IMR-90 (cell line): Measurements from ENCODE around the gene SLC15A2. TPM values are rescaled to one million over a fixed set of nuclear protein-coding genes. Genes with fewer than 3 reads are reported as not detected.

Experiments used
- ATAC-seq: fragments of 200-7000 bp; cut with Tn5 transposase; 2 replicates; pipeline ENCODE4 v1.9.1; 2020; ENCODE audit warnings: low read depth, mild to moderate bottlenecking, moderate library complexity
- BruUV-seq: library from RNA; stranded (reverse); fragments of 400-500 nt; replicated peaks from 2 replicates; lab custom pipeline; 2021; lab: Mats Ljungman, UMichigan
- CTCF ChIA-PET: fragments of 300-600 bp; formaldehyde crosslinking; extraction: SDS; loops from one replicate; lab custom pipeline; 2021; ENCODE audit warnings: antibody characterized with exemption; lab: Yijun Ruan, JAX
- POLR2A ChIA-PET: fragments of 300-600 bp; sonication (Branson Sonifier 250); formaldehyde crosslinking; loops from one replicate; lab custom pipeline; 2022; ENCODE audit warnings: antibody characterized with exemption; ENCODE audit not compliant: unreplicated experiment; lab: Charles Lee
- DNase-seq: peaks from one replicate; pipeline ENCODE4 v3.0.0; 2013
- H2AFZ ChIP-seq: replicated peaks from 2 replicates; pipeline ENCODE3; 2013; ENCODE audit warnings: low read length, mild to moderate bottlenecking; ENCODE audit not compliant: poor library complexity
- H2AK5ac ChIP-seq: 2 replicates; pipeline ENCODE4 v1.6.1; 2013; ENCODE audit warnings: low read depth, low read length, inconsistent platforms
- H2AK9ac ChIP-seq: replicated peaks from 2 replicates; pipeline ENCODE3; 2013; ENCODE audit warnings: mild to moderate bottlenecking, low read depth, low read length, moderate library complexity; ENCODE audit not compliant: poor library complexity
- H2BK120ac ChIP-seq: 2 replicates; pipeline ENCODE4 v1.6.1; 2013; ENCODE audit warnings: low read depth, low read length, inconsistent platforms
- H2BK15ac ChIP-seq: 3 replicates; pipeline ENCODE4 v1.6.1; 2013; ENCODE audit warnings: low read depth, low read length, inconsistent platforms
- H2BK20ac ChIP-seq: 2 replicates; pipeline ENCODE4 v1.6.1; 2013; ENCODE audit warnings: low read depth, mild to moderate bottlenecking, inconsistent platforms, low read length, moderate library complexity
- H2BK5ac ChIP-seq: 2 replicates; pipeline ENCODE4 v1.6.1; 2013; ENCODE audit warnings: mild to moderate bottlenecking, low read depth, low read length, inconsistent platforms; ENCODE audit not compliant: poor library complexity, severe bottlenecking
- H3K14ac ChIP-seq: replicated peaks from 2 replicates; pipeline ENCODE4 v1.6.1; 2013; ENCODE audit warnings: low read depth, low read length, inconsistent platforms
- H3K18ac ChIP-seq: 2 replicates; pipeline ENCODE4 v1.6.1; 2013; ENCODE audit warnings: low read depth, low read length, control low read depth
- H3K23ac ChIP-seq: 2 replicates; pipeline ENCODE4 v1.6.1; 2013; ENCODE audit warnings: low read depth, low read length, inconsistent platforms
- H3K27ac ChIP-seq: 2 replicates; pipeline ENCODE4 v1.5.1; 2013; ENCODE audit warnings: mild to moderate bottlenecking, control low read depth, low read length; ENCODE audit not compliant: insufficient read depth
- H3K27me3 ChIP-seq: 2 replicates; pipeline ENCODE4 v1.6.1; 2013; ENCODE audit warnings: low read length; ENCODE audit not compliant: control insufficient read depth, insufficient read depth
- H3K36me3 ChIP-seq: 2 replicates; pipeline ENCODE4 v1.6.1; 2013; ENCODE audit warnings: low read length, mixed read lengths; ENCODE audit not compliant: control insufficient read depth, insufficient read depth
- H3K4ac ChIP-seq: 2 replicates; pipeline ENCODE4 v1.6.1; 2013; ENCODE audit warnings: low read depth, low read length, inconsistent platforms
- H3K4me1 ChIP-seq: 2 replicates; pipeline ENCODE4 v1.6.1; 2013; ENCODE audit warnings: low read length, mixed read lengths; ENCODE audit not compliant: control insufficient read depth, insufficient read depth
- H3K4me2 ChIP-seq: 2 replicates; pipeline ENCODE4 v1.6.1; 2013; ENCODE audit warnings: low read depth, mild to moderate bottlenecking, control low read depth, low read length, moderate library complexity
- H3K4me3 ChIP-seq: 2 replicates; pipeline ENCODE4 v1.5.1; 2013; ENCODE audit warnings: low read depth, mild to moderate bottlenecking, control low read depth, low read length, moderate library complexity; ENCODE audit not compliant: insufficient read depth
- H3K56ac ChIP-seq: 2 replicates; pipeline ENCODE4 v1.6.1; 2013; ENCODE audit warnings: low read length, inconsistent platforms; ENCODE audit not compliant: insufficient read depth; ENCODE audit errors: extremely low read depth
- H3K79me1 ChIP-seq, 2 experiments: 2 replicates each; pipeline ENCODE4 v1.6.1; 2013; ENCODE audit warnings: low read length in 2 of 2, inconsistent platforms in 1 of 2, low read depth in 1 of 2
- H3K9ac ChIP-seq: 2 replicates; pipeline ENCODE4 v1.6.1; 2013; ENCODE audit warnings: low read depth, low read length, control low read depth
- H3K9me1 ChIP-seq: 2 replicates; pipeline ENCODE4 v1.6.1; 2013; ENCODE audit warnings: low read length, inconsistent platforms; ENCODE audit not compliant: insufficient read depth
- H3K9me3 ChIP-seq: 2 replicates; pipeline ENCODE4 v1.6.1; 2013; ENCODE audit warnings: low read length; ENCODE audit not compliant: control insufficient read depth, insufficient read depth
- H4K20me1 ChIP-seq: 2 replicates; pipeline ENCODE4 v1.6.1; 2013; ENCODE audit warnings: low read length, inconsistent platforms; ENCODE audit not compliant: insufficient read depth
- H4K5ac ChIP-seq: 2 replicates; pipeline ENCODE4 v1.6.1; 2013; ENCODE audit warnings: mild to moderate bottlenecking, low read depth, low read length, control low read depth
- H4K8ac ChIP-seq, 2 experiments: 2 replicates each; pipeline ENCODE4 v1.6.1; 2013; ENCODE audit warnings: low read depth in 2 of 2, low read length in 2 of 2, control low read depth in 1 of 2, inconsistent platforms in 1 of 2
- H4K91ac ChIP-seq: 2 replicates; pipeline ENCODE4 v1.6.1; 2013; ENCODE audit warnings: low read depth, low read length, inconsistent platforms; ENCODE audit not compliant: insufficient read depth
- BHLHE40 ChIP-seq: fragments of 150-350 bp; IDR thresholded peaks from 2 replicates; pipeline ENCODE4 v1.6.1; 2016; ENCODE audit warnings: mild to moderate bottlenecking, low read depth, low read length
- CEBPB ChIP-seq: IDR thresholded peaks from 2 replicates; pipeline ENCODE4 v1.6.1; 2012; ENCODE audit warnings: low read depth, low read length, improper control_type of control experiment
- CHD1 ChIP-seq: IDR thresholded peaks from 2 replicates; pipeline ENCODE4 v1.6.1; 2012; ENCODE audit warnings: low read depth, low read length, improper control_type of control experiment
- FOS ChIP-seq: fragments of 150-350 bp; IDR thresholded peaks from 2 replicates; pipeline ENCODE4 v1.6.1; 2016; ENCODE audit warnings: low read depth, low read length
- MAFK ChIP-seq: IDR thresholded peaks from 2 replicates; pipeline ENCODE4 v1.6.1; 2012; ENCODE audit warnings: low read depth, low read length, improper control_type of control experiment
- MAZ ChIP-seq: IDR thresholded peaks from 2 replicates; pipeline ENCODE4 v1.6.1; 2012; ENCODE audit warnings: low read depth, mild to moderate bottlenecking, low read length, improper control_type of control experiment, moderate library complexity, borderline replicate concordance
- MXI1 ChIP-seq: IDR thresholded peaks from 2 replicates; pipeline ENCODE4 v1.6.1; 2012; ENCODE audit warnings: low read depth, mild to moderate bottlenecking, low read length, moderate library complexity, borderline replicate concordance
- NFE2L2 ChIP-seq: fragments of 150-350 bp; IDR thresholded peaks from 2 replicates; pipeline ENCODE4 v1.6.1; 2016; ENCODE audit warnings: low read depth, mild to moderate bottlenecking, low read length
- POLR2A ChIP-seq: IDR thresholded peaks from 2 replicates; pipeline ENCODE4 v1.6.1; 2012; ENCODE audit warnings: mild to moderate bottlenecking, low read depth, low read length
- RAD21 ChIP-seq: IDR thresholded peaks from 2 replicates; pipeline ENCODE4 v1.6.1; 2012; ENCODE audit warnings: low read length, improper control_type of control experiment
- RCOR1 ChIP-seq: IDR thresholded peaks from 2 replicates; pipeline ENCODE4 v1.6.1; 2012; ENCODE audit warnings: mild to moderate bottlenecking, low read length, improper control_type of control experiment; ENCODE audit not compliant: insufficient replicate concordance
- RFX5 ChIP-seq: IDR thresholded peaks from 2 replicates; pipeline ENCODE4 v1.8.0; 2012; ENCODE audit warnings: low read depth, mild to moderate bottlenecking, low read length, moderate library complexity
- SMC3 ChIP-seq: fragments of 150-350 bp; IDR thresholded peaks from 2 replicates; pipeline ENCODE4 v1.6.1; 2016; ENCODE audit warnings: low read depth, mild to moderate bottlenecking, antibody characterized with exemption, low read length, moderate library complexity
- dilution Hi-C: fragments of 300-500 bp; cut with HindIII; formaldehyde crosslinking; loops from one replicate; pipeline ENCODE4 v1.14.3; 2018; ENCODE audit warnings: low sequenced_read_pairs; ENCODE audit not compliant: unreplicated experiment
- in situ Hi-C: fragments of 300-500 bp; cut with MboI; formaldehyde crosslinking; loops from 3 replicates; pipeline ENCODE4 v1.14.3; 2019; ENCODE audit warnings: low sequenced_read_pairs, inconsistent platforms, mixed read lengths
- intact Hi-C: fragments of 100-400 bp; cut with micrococcal nuclease; formaldehyde crosslinking; loops from 2 replicates; pipeline ENCODE4 v1.10.0; 2022
- polyA plus RNA-seq, 3 experiments: library from polyadenylated mRNA; depleted of rRNA; stranded (reverse); fragments of >200 nt; gene quantifications; 2 replicates each; pipeline ENCODE4 v1.2.3, GENCODE V29; 2012; ENCODE audit warnings: low replicate concordance in 1 of 3
- total RNA-seq: library from RNA; depleted of rRNA; stranded (reverse); fragments of >200 nt; gene quantifications from 2 replicates; pipeline ENCODE4 v1.2.3, GENCODE V29; 2012
- TF ChIP-seq, protein P1 (sequence below): fragments of 150-350 bp; IDR thresholded peaks from 2 replicates; pipeline ENCODE4 v1.6.1; 2017; ENCODE audit warnings: mild to moderate bottlenecking, antibody characterized with exemption, low read length, low read depth
- TF ChIP-seq, protein P2 (sequence below): conservative IDR thresholded peaks from 2 replicates; pipeline ENCODE4 v1.5.1; 2012; ENCODE audit warnings: mild to moderate bottlenecking, low read depth, low read length, improper control_type of control experiment
- TF ChIP-seq, protein P3 (sequence below): fragments of 150-350 bp; IDR thresholded peaks from 2 replicates; pipeline ENCODE4 v1.6.1; 2016; ENCODE audit warnings: low read depth, mild to moderate bottlenecking, low read length, moderate library complexity, borderline replicate concordance

Gene SLC15A2
- total and polyA plus RNA-seq, 2 of the 4 experiments (the other 2 are of a cell fraction) = 0.18 to 0.31 TPM

DNA sequence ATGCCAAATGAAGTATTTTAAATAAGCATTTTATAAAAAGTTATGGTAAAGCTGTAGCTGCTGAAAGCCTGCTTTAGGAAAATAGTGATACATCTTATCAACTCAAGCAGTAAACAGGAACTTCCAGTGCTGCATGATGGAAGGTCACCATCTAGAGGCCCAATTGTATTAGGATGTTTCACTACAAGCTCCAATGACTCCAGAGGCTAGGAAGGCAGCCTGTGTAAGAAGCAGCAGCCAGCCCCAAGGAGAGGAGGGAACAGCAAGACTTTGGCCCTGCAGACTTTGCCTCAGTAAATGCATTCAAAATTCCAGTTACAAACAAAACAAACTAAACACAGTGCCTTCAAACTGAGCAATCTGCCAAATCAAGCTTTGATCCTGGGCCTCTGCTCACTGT is 95.7 kb downstream of the SLC15A2 start:
- H3K27me3 ChIP-seq = no peaks in the 10 kb centered on the region; the same call in none of the 2 replicates
- no peaks in the 10 kb centered on the region for H3K36me3 ChIP-seq
- no peak overlapping the region for H3K4me2 ChIP-seq
- no peak overlapping the region for H3K23ac ChIP-seq
- CTCF ChIA-PET = interaction anchor here (0.6 to 0.8 kb wide), 2 partner anchors 108 to 472 kb away, joined by 3 to 6 read pairs; no protein-coding TSS in a partner anchor
- no peak overlapping the region for H4K8ac ChIP-seq
- intact Hi-C loops = no loop called here
- no peak overlapping the region for H3K4me3 ChIP-seq
- no peak overlapping the region for H3K56ac ChIP-seq
- no peak overlapping the region for H3K27ac ChIP-seq
- H2AFZ ChIP-seq = no peak overlapping the region
- H4K20me1 ChIP-seq = no peaks in the 10 kb centered on the region
- no TSS peak for BruUV-seq
- no peak overlapping the region for H2AK9ac ChIP-seq
- no peak overlapping the region for H2BK120ac ChIP-seq
- no peak overlapping the region for H3K4ac ChIP-seq
- no peak overlapping the region for H3K14ac ChIP-seq
- no peak overlapping the region for H2BK20ac ChIP-seq
- H2BK5ac ChIP-seq = no peak overlapping the region
- no peak overlapping the region for H4K91ac ChIP-seq
- DNase-seq (no peak), ATAC-seq (peak; percentile 56; the same call in 1 of the 2 replicates)
- no peak for TF ChIP-seq BHLHE40
- TF ChIP-seq, protein P1, sequence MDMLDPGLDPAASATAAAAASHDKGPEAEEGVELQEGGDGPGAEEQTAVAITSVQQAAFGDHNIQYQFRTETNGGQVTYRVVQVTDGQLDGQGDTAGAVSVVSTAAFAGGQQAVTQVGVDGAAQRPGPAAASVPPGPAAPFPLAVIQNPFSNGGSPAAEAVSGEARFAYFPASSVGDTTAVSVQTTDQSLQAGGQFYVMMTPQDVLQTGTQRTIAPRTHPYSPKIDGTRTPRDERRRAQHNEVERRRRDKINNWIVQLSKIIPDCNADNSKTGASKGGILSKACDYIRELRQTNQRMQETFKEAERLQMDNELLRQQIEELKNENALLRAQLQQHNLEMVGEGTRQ = no peak
- no peak for TF ChIP-seq MAFK
- TF ChIP-seq MAZ = no peak
- no peak for TF ChIP-seq RCOR1
- no peak for TF ChIP-seq CEBPB
- TF ChIP-seq, protein P2, sequence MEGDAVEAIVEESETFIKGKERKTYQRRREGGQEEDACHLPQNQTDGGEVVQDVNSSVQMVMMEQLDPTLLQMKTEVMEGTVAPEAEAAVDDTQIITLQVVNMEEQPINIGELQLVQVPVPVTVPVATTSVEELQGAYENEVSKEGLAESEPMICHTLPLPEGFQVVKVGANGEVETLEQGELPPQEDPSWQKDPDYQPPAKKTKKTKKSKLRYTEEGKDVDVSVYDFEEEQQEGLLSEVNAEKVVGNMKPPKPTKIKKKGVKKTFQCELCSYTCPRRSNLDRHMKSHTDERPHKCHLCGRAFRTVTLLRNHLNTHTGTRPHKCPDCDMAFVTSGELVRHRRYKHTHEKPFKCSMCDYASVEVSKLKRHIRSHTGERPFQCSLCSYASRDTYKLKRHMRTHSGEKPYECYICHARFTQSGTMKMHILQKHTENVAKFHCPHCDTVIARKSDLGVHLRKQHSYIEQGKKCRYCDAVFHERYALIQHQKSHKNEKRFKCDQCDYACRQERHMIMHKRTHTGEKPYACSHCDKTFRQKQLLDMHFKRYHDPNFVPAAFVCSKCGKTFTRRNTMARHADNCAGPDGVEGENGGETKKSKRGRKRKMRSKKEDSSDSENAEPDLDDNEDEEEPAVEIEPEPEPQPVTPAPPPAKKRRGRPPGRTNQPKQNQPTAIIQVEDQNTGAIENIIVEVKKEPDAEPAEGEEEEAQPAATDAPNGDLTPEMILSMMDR = no peak
- TF ChIP-seq FOS = no peak
- no peak for TF ChIP-seq RFX5
- TF ChIP-seq MXI1 = no peak
- TF ChIP-seq, protein P3, sequence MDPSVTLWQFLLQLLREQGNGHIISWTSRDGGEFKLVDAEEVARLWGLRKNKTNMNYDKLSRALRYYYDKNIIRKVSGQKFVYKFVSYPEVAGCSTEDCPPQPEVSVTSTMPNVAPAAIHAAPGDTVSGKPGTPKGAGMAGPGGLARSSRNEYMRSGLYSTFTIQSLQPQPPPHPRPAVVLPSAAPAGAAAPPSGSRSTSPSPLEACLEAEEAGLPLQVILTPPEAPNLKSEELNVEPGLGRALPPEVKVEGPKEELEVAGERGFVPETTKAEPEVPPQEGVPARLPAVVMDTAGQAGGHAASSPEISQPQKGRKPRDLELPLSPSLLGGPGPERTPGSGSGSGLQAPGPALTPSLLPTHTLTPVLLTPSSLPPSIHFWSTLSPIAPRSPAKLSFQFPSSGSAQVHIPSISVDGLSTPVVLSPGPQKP = no peak
- no peak for TF ChIP-seq CHD1
- TF ChIP-seq POLR2A = no peak
- TF ChIP-seq NFE2L2 = no peak
- no peak for TF ChIP-seq RAD21
- TF ChIP-seq SMC3 = no peak
- H3K4me1 ChIP-seq = no peaks in the 10 kb centered on the region
- H2BK15ac ChIP-seq = no peak overlapping the region
- no peak overlapping the region for H2AK5ac ChIP-seq
- H4K5ac ChIP-seq = no peak overlapping the region
- H3K9me1 ChIP-seq = no peaks in the 10 kb centered on the region
- no peak overlapping the region for H3K9ac ChIP-seq
- H3K79me1 ChIP-seq = no peaks in the 10 kb centered on the region
- no peaks in the 10 kb centered on the region for H3K9me3 ChIP-seq
- POLR2A ChIA-PET = no interaction called here
- H3K18ac ChIP-seq = no peak overlapping the region
- in situ Hi-C loops = no loop called here
- dilution Hi-C loops = no loop called here
